AG09319 (cell line): ENCODE measurements around the gene ALDH3B2.
"Not testable (repeated sequence)": the region's sequence is repeated elsewhere in the genome, so short reads cannot be mapped to it uniquely, and the experiment has no call there.

Experiments
- DNase-seq: peaks from one replicate; pipeline ENCODE4 v3.0.0-alpha.2; 2010; ENCODE audit warnings: low read depth; ENCODE audit errors: extremely low read depth
- CTCF ChIP-seq: IDR thresholded peaks from 2 replicates; pipeline ENCODE4 v1.5.1; 2011; ENCODE audit warnings: low read depth, mild to moderate bottlenecking, inconsistent platforms, low read length, moderate library complexity

The ALDH3B2 gene

GRCh38 chr11:67641338-67642172 lies 32.9 kb downstream of the ALDH3B2 start:
- DNase-seq = no peak
- no peak for TF ChIP-seq CTCF

- no peak for TF ChIP-seq CTCF
- no peak for DNase-seq
Observed at GRCh38 chr11:67640758-67641337, 33.6 kb downstream of the ALDH3B2 start.

GRCh38 chr11:67640021-67640757 lies 34.2 kb downstream of the ALDH3B2 start:
- peak; percentile 66 for TF ChIP-seq CTCF
- peak; percentile 12 for DNase-seq

- DNase-seq = no peak
Observed at GRCh38 chr11:67639438-67639859, 35.0 kb downstream of the ALDH3B2 start, which contains the start of gene TBX10. TBX10 (minus strand) TSS chr11:67639763; CDS start chr11:67639472, 291 bp downstream.

GRCh38 chr11:67638535-67639437 lies 35.6 kb downstream of the ALDH3B2 start:
- TF ChIP-seq CTCF = no peak
- DNase-seq = no peak

More at GRCh38 chr11:67639438-67639859, 35.0 kb downstream of the ALDH3B2 start, which contains the start of gene TBX10:
- TF ChIP-seq CTCF = no peak

- not testable (repeated sequence) for DNase-seq
Observed at GRCh38 chr11:67637441-67637840, 37.0 kb downstream of the ALDH3B2 start.

GRCh38 chr11:67636962-67637361 lies 37.5 kb downstream of the ALDH3B2 start:
- TF ChIP-seq CTCF = no peak
- DNase-seq = no peak
